ENCODE measurements around the gene BAZ1B. TPM values are rescaled to one million over a fixed set of nuclear protein-coding genes. Genes with fewer than 3 reads are reported as not detected.

BAZ1B gene
- total and polyA plus RNA-seq, 2 of the 4 experiments (the other 2 are of a cell fraction), result 20.2 to 45.0 TPM

DNA sequence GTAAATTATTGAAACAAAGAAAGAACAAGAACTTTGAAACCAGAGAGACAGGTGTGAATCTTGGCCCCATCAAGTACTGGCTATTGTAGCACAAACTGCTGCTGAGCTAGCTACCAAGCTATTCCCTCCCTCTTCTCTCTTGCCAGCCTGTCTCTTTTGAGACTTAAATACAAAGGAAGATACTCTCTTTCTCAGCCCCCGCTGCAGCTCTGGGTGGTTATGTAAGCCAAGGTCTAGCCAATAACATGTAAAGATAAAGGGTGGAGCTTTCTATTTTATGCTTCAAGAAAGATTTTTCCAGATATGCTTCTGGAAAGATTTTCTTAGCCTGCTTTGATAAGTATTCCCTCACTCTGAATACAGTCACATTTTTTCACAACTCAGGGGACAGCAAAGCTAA, 17.2 kb downstream of the BAZ1B start:
- no peak overlapping the region for H3K4ac ChIP-seq (ENCODE audit: low read depth, low read length)
- H4K20me1 ChIP-seq (ENCODE audit: insufficient read depth, low read length), result peaks cover 15% of the 10 kb centered on the region
- no peak overlapping the region for H4K5ac ChIP-seq (ENCODE audit: low read depth, low read length)
- no peak overlapping the region for H3K9ac ChIP-seq (ENCODE audit: low read depth, low read length)
- no peak overlapping the region for H3K27ac ChIP-seq (ENCODE audit: insufficient read depth, low read length)
- H3K36me3 ChIP-seq (ENCODE audit: control insufficient read depth, insufficient read depth, low read length), result peaks cover 65% of the 10 kb centered on the region
- intact Hi-C loops (cut with micrococcal nuclease) (no loop called here), dilution Hi-C loops (cut with HindIII; ENCODE audit: low sequenced_read_pairs, unreplicated experiment) (no loop called here), in situ Hi-C loops (cut with MboI; ENCODE audit: low sequenced_read_pairs) (loop anchor here (5.0 kb wide), 1 partner anchor 43 kb away; no protein-coding TSS in a partner anchor)
- H2BK20ac ChIP-seq (ENCODE audit: low read depth, low read length), result no peak overlapping the region
- no peak overlapping the region for H3K14ac ChIP-seq (replicated peaks; ENCODE audit: low read depth, low read length)
- ATAC-seq (ENCODE audit: low read depth) (no peak), DNase-seq (no peak)
- WGBS, 2 experiments (ENCODE audit: extremely low coverage in 2 of 2, insufficient read length in 1 of 2), result no CpG with 5 or more reads among the region's 1 CpG
- H3K9me3 ChIP-seq (ENCODE audit: control insufficient read depth, insufficient read depth, low read length), result no peaks in the 10 kb centered on the region
- H3K79me1 ChIP-seq (ENCODE audit: low read depth in 1 of 2, low read length in 2 of 2), result peaks cover 35 to 56% of the 10 kb centered on the region in 2 experiments
- H3K23ac ChIP-seq (ENCODE audit: low read depth, low read length), result no peak overlapping the region
- no TSS peak for BruUV-seq (replicated peaks)
- no peak overlapping the region for H3K4me3 ChIP-seq (ENCODE audit: insufficient read depth, low read depth, low read length)
- no peaks in the 10 kb centered on the region for H3K4me1 ChIP-seq (ENCODE audit: control insufficient read depth, insufficient read depth, low read length)
- H3K27me3 ChIP-seq (ENCODE audit: control insufficient read depth, insufficient read depth, low read length), result no peaks in the 10 kb centered on the region
- no peak overlapping the region for H3K56ac ChIP-seq (ENCODE audit: extremely low read depth, insufficient read depth, low read length)
- H2AFZ ChIP-seq (replicated peaks; ENCODE audit: low read length, poor library complexity), result no peak overlapping the region
- no peak overlapping the region for H3K18ac ChIP-seq (ENCODE audit: low read depth, low read length)
- no peak overlapping the region for H3K4me2 ChIP-seq (ENCODE audit: low read depth, low read length)
- ChIA-PET POLR2A (ENCODE audit: unreplicated experiment) (no interaction called here), CTCF (no interaction called here)
- TF ChIP-seq NFE2L2 (IDR thresholded peaks at IDR 0.05; ENCODE audit: low read depth, low read length) (no peak), MXI1 (IDR thresholded peaks at IDR 0.05; ENCODE audit: borderline replicate concordance, low read depth, low read length) (no peak), CEBPB (IDR thresholded peaks at IDR 0.05; ENCODE audit: low read depth, low read length) (no peak), MAFK (IDR thresholded peaks at IDR 0.05; ENCODE audit: low read depth, low read length) (no peak), BHLHE40 (IDR thresholded peaks at IDR 0.05; ENCODE audit: low read depth, low read length) (no peak)
- TF ChIP-seq, protein P1, sequence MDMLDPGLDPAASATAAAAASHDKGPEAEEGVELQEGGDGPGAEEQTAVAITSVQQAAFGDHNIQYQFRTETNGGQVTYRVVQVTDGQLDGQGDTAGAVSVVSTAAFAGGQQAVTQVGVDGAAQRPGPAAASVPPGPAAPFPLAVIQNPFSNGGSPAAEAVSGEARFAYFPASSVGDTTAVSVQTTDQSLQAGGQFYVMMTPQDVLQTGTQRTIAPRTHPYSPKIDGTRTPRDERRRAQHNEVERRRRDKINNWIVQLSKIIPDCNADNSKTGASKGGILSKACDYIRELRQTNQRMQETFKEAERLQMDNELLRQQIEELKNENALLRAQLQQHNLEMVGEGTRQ (IDR thresholded peaks at IDR 0.05; ENCODE audit: low read depth, low read length), result no peak
- H2BK5ac ChIP-seq (ENCODE audit: low read depth, low read length, poor library complexity, severe bottlenecking), result no peak overlapping the region
- H2BK15ac ChIP-seq (ENCODE audit: low read depth, low read length), result no peak overlapping the region
- no peak overlapping the region for H2BK120ac ChIP-seq (ENCODE audit: low read depth, low read length)
- no peak overlapping the region for H4K91ac ChIP-seq (ENCODE audit: insufficient read depth, low read depth, low read length)
- H3K9me1 ChIP-seq (ENCODE audit: insufficient read depth, low read length), result peaks cover 4% of the 10 kb centered on the region; the same call in 1 of the 2 replicates
- H2AK9ac ChIP-seq (replicated peaks; ENCODE audit: low read depth, low read length, poor library complexity), result no peak overlapping the region
- no peak overlapping the region for H4K8ac ChIP-seq (ENCODE audit: low read depth in 2 of 2, low read length in 2 of 2)
- H2AK5ac ChIP-seq (ENCODE audit: low read depth, low read length), result no peak overlapping the region
